SK-N-SH (cell line): ENCODE data around the gene LONP2. TPM values are rescaled to one million over a fixed set of nuclear protein-coding genes. Genes with fewer than 3 reads are reported as not detected.

Experiments
- CTCF ChIA-PET: fragments of 300-600, 350-600 bp; formaldehyde crosslinking; extraction: SDS; loops from one replicate; lab custom pipeline; 2021; lab: Yijun Ruan, JAX
- POLR2A ChIA-PET: fragments of 350-600 bp; sonication (Branson Sonifier 250); formaldehyde crosslinking; extraction: SDS; loops from one replicate; lab custom pipeline; 2020; ENCODE audit warnings: antibody characterized with exemption, inconsistent platforms; lab: Yijun Ruan, JAX
- DNase-seq: peaks from one replicate; pipeline ENCODE4 v3.0.0; 2012
- H2AFZ ChIP-seq: fragments of 200-600 bp; sonication (generic); 2 replicates; pipeline ENCODE4 v1.8.1; 2016; ENCODE audit warnings: antibody characterized with exemption, mild to moderate bottlenecking, low read depth
- H3F3A ChIP-seq: fragments of 200-600 bp; sonication (generic); replicated peaks from 2 replicates; pipeline ENCODE3; 2016; ENCODE audit warnings: antibody characterized with exemption, mild to moderate bottlenecking; ENCODE audit not compliant: insufficient read depth
- H3K27ac ChIP-seq, 2 experiments: fragments of 200-500 bp in 1 of 2; fragments of 200-600 bp in 1 of 2; sonication (Bioruptor generic) in 1 of 2; sonication (generic), shearing (Covaris generic) in 1 of 2; 2 replicates each; pipeline versions ENCODE4 v1.5.1 to v1.6.1; 2014 to 2016; ENCODE audit warnings: low read depth in 2 of 2, inconsistent platforms in 1 of 2, low read length in 1 of 2, mild to moderate bottlenecking in 1 of 2, mixed read lengths in 1 of 2
- H3K27me3 ChIP-seq: fragments of 200-600 bp; sonication (generic), shearing (Covaris generic); 2 replicates; pipeline ENCODE4 v1.6.1; 2016; ENCODE audit warnings: mixed run types; ENCODE audit not compliant: insufficient read depth
- H3K36me3 ChIP-seq, 2 experiments: fragments of 200-500 bp in 1 of 2; fragments of 200-600 bp in 1 of 2; sonication (Bioruptor generic) in 1 of 2; sonication (generic) in 1 of 2; replicated peaks in 1 of 2; 2 replicates each; pipeline versions ENCODE3 to v1.5.1; 2014 to 2016; ENCODE audit warnings: low read length in 1 of 2, mild to moderate bottlenecking in 1 of 2; ENCODE audit not compliant: insufficient read depth in 2 of 2, control insufficient read depth in 1 of 2
- H3K4me1 ChIP-seq, 2 experiments: fragments of 200-500 bp in 1 of 2; fragments of 200-600 bp in 1 of 2; sonication (Bioruptor generic) in 1 of 2; sonication (generic), shearing (Covaris generic) in 1 of 2; 2 replicates each; pipeline versions ENCODE4 v1.5.1 to v1.6.1; 2014 to 2016; ENCODE audit warnings: low read depth in 1 of 2, low read length in 1 of 2, mixed run types in 1 of 2; ENCODE audit not compliant: insufficient read depth in 2 of 2, control insufficient read depth in 1 of 2
- H3K4me2 ChIP-seq: fragments of 200-600 bp; sonication (generic), shearing (Covaris generic); 2 replicates; pipeline ENCODE4 v1.6.1; 2017; ENCODE audit warnings: mixed run types
- H3K4me3 ChIP-seq, 2 experiments: fragments of 200-500 bp in 1 of 2; fragments of 200-600 bp in 1 of 2; sonication (Bioruptor generic) in 1 of 2; sonication (generic), shearing (Covaris generic) in 1 of 2; 2 replicates each; pipeline versions ENCODE4 v1.5.1 to v1.8.1; 2014 to 2016; ENCODE audit warnings: low read depth in 2 of 2, inconsistent platforms in 1 of 2, low read length in 1 of 2, mild to moderate bottlenecking in 1 of 2, mixed read lengths in 1 of 2, moderate library complexity in 1 of 2
- H3K79me2 ChIP-seq: fragments of 200-600 bp; sonication (generic); 2 replicates; pipeline ENCODE4 v1.8.1; 2017; ENCODE audit warnings: mild to moderate bottlenecking; ENCODE audit not compliant: insufficient read depth
- H3K9ac ChIP-seq: fragments of 200-600 bp; sonication (generic); 2 replicates; pipeline ENCODE4 v1.6.1; 2017; ENCODE audit warnings: mixed run types
- H3K9me2 ChIP-seq: fragments of 200-600 bp; sonication (generic); 2 replicates; pipeline ENCODE4 v1.6.1; 2017; ENCODE audit warnings: mixed run types
- H3K9me3 ChIP-seq: fragments of 200-600 bp; sonication (generic); 2 replicates; pipeline ENCODE4 v1.6.1; 2017; ENCODE audit warnings: mixed run types, mild to moderate bottlenecking, moderate library complexity
- H4K20me1 ChIP-seq: fragments of 200-600 bp; sonication (generic); 2 replicates; pipeline ENCODE4 v1.6.1; 2017; ENCODE audit warnings: mild to moderate bottlenecking, mixed run types; ENCODE audit not compliant: insufficient read depth
- CTCF ChIP-seq: fragments of 200-600 bp; sonication (generic); IDR thresholded peaks from 2 replicates; pipeline ENCODE4 v1.6.1; 2017; ENCODE audit warnings: antibody characterized with exemption, mild to moderate bottlenecking, moderate library complexity
- EP300 ChIP-seq, 2 experiments: IDR thresholded peaks; 2 replicates each; pipeline versions ENCODE4 v1.4.0 to v1.6.1; 2012; ENCODE audit warnings: borderline replicate concordance in 1 of 2, low read depth in 1 of 2, low read length in 1 of 2
- FOSL2 ChIP-seq: IDR thresholded peaks from 2 replicates; pipeline ENCODE4 v1.4.0; 2012; ENCODE audit warnings: low read depth, mild to moderate bottlenecking, moderate library complexity, borderline replicate concordance
- FOXM1 ChIP-seq: IDR thresholded peaks from 2 replicates; pipeline ENCODE4 v1.4.0; 2012; ENCODE audit warnings: low read depth, mild to moderate bottlenecking
- GABPA ChIP-seq: IDR thresholded peaks from 2 replicates; pipeline ENCODE4 v1.4.0; 2012; ENCODE audit warnings: low read depth, mild to moderate bottlenecking
- GATA2 ChIP-seq: sonication (generic); formaldehyde crosslinking; IDR thresholded peaks from 2 replicates; pipeline ENCODE4 v1.5.0; 2020; ENCODE audit warnings: mild to moderate bottlenecking, missing genetic modification reagents
- IRF3 ChIP-seq: fragments of 150-350 bp; IDR thresholded peaks from 2 replicates; pipeline ENCODE4 v1.6.1; 2016; ENCODE audit warnings: mild to moderate bottlenecking, low read depth, low read length
- JUND ChIP-seq: IDR thresholded peaks from 2 replicates; pipeline ENCODE4 v1.4.0; 2012
- NRF1 ChIP-seq: IDR thresholded peaks from 2 replicates; pipeline ENCODE4 v1.6.1; 2012; ENCODE audit warnings: low read depth, mild to moderate bottlenecking, low read length
- POLR2AphosphoS5 ChIP-seq: IDR thresholded peaks from 2 replicates; pipeline ENCODE4 v1.6.1; 2012; ENCODE audit warnings: low read depth, low read length
- RAD21 ChIP-seq: IDR thresholded peaks from 2 replicates; pipeline ENCODE4 v1.6.1; 2012; ENCODE audit warnings: mild to moderate bottlenecking, low read length
- REST ChIP-seq: IDR thresholded peaks from 2 replicates; pipeline ENCODE4 v1.6.1; 2012; ENCODE audit warnings: mild to moderate bottlenecking, low read depth, low read length, moderate library complexity
- RFX5 ChIP-seq: IDR thresholded peaks from 2 replicates; pipeline ENCODE4 v1.6.1; 2012; ENCODE audit warnings: mild to moderate bottlenecking, improper control_type of control experiment, low read length
- RXRA ChIP-seq: IDR thresholded peaks from 2 replicates; pipeline ENCODE4 v1.4.0; 2012; ENCODE audit warnings: low read depth, mild to moderate bottlenecking, borderline replicate concordance
- SIN3A ChIP-seq: IDR thresholded peaks from 2 replicates; pipeline ENCODE4 v1.6.1; 2012; ENCODE audit warnings: low read depth, mild to moderate bottlenecking, low read length, moderate library complexity, borderline replicate concordance
- TAF1 ChIP-seq: IDR thresholded peaks from 2 replicates; pipeline ENCODE4 v1.6.1; 2012; ENCODE audit warnings: low read depth, mild to moderate bottlenecking, low read length, moderate library complexity, borderline replicate concordance
- TCF12 ChIP-seq: IDR thresholded peaks from 2 replicates; pipeline ENCODE4 v1.4.0; 2012
- USF1 ChIP-seq: IDR thresholded peaks from 2 replicates; pipeline ENCODE4 v1.4.0; 2012; ENCODE audit warnings: low read depth, borderline replicate concordance
- USF2 ChIP-seq: fragments of 150-350 bp; IDR thresholded peaks from 2 replicates; pipeline ENCODE4 v1.6.1; 2017; ENCODE audit warnings: antibody characterized with exemption, low read length, low read depth, borderline replicate concordance
- YY1 ChIP-seq: IDR thresholded peaks from 2 replicates; pipeline ENCODE4 v1.4.0; 2012; ENCODE audit warnings: low read depth, mild to moderate bottlenecking
- WGBS: methylation state at CpG from one replicate; pipeline ENCODE4 v1.1.6; 2017; ENCODE audit warnings: low lambda C conversion rate; 5-methylcytosine and 5-hydroxymethylcytosine counted together
- polyA plus RNA-seq, 3 experiments: library from polyadenylated mRNA; depleted of rRNA; stranded (reverse); fragments of >200 nt; gene quantifications; 2 replicates each; pipeline ENCODE4 v1.2.3, GENCODE V29; 2012

LONP2 gene
- polyA plus RNA-seq, 1 of the 3 experiments (the other 2 are of a cell fraction): 22.4 TPM

GRCh38 chr16:48197294-48197693, 46.8 kb upstream of the LONP2 start:
- no peak for DNase-seq
- WGBS: 58% methylated on average over 3 of the region's 3 CpGs
- H3K36me3 ChIP-seq: no peaks in the 10 kb centered on the region
- no peak overlapping the region for H3K9ac ChIP-seq
- no peaks in the 10 kb centered on the region for H3K4me1 ChIP-seq
- no peak overlapping the region for H3K4me2 ChIP-seq
- H4K20me1 ChIP-seq: no peaks in the 10 kb centered on the region
- ChIA-PET CTCF (no interaction called here), POLR2A (no interaction called here)
- no peaks in the 10 kb centered on the region for H3K9me2 ChIP-seq
- no peak overlapping the region for H3K27ac ChIP-seq
- H3F3A ChIP-seq: no peaks in the 10 kb centered on the region
- TF ChIP-seq RAD21 (no peak), JUND (no peak), RFX5 (no peak), FOXM1 (no peak), IRF3 (no peak), TCF12 (no peak), CTCF (no peak), TAF1 (no peak), RXRA (no peak), EP300 (IDR thresholded peaks at IDR 0.05; ENCODE audit: borderline replicate concordance in 1 of 2, low read depth in 1 of 2, low read length in 1 of 2) (no peak), POLR2AphosphoS5 (no peak), GABPA (no peak), GATA2 (CRISPR knock-in tag) (no peak), FOSL2 (no peak), YY1 (no peak), REST (no peak), NRF1 (no peak), SIN3A (no peak), USF2 (no peak), USF1 (no peak)
- H3K9me3 ChIP-seq: no peaks in the 10 kb centered on the region
- H3K79me2 ChIP-seq: no peaks in the 10 kb centered on the region
- no peak overlapping the region for H3K4me3 ChIP-seq
- no peaks in the 10 kb centered on the region for H3K27me3 ChIP-seq
- H2AFZ ChIP-seq: no peak overlapping the region
